ENCODE data around the gene CUL4A.
"Not testable (repeated sequence)": the region's sequence is repeated elsewhere in the genome, so short reads cannot be mapped to it uniquely, and the experiment has no call there.

DNA sequence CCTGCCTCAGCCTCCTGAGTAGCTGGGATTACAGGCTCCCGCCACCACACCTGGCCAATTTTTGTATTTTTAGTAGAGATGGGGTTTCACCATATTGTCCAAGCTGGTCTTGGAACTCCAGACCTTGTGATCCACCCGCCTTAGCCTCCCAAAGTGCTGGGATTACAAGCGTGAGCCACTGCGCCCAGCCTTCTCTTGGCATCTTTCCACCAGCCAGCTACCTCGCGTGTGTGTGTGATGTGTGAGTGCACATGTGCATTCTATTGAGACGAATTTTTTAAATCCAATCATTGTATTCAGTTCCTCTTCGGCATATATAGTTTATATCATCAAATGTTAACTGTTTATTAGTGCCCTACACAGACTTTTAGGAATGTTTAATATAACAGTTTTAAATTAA, 32.2 kb downstream of the CUL4A start:
- TF ChIP-seq CTCF, POLR2AphosphoS5, EP300 (IDR thresholded peaks at IDR 0.05): not testable (repeated sequence)
